Osteoblast (primary cell): ENCODE measurements around the gene FHDC1. TPM values are rescaled to one million over a fixed set of nuclear protein-coding genes. Genes with fewer than 3 reads are reported as not detected.

ENCODE experiments used
- DNase-seq: peaks from one replicate; pipeline ENCODE4 v3.0.0; 2011; ENCODE audit warnings: low spot score, mixed read lengths; ENCODE audit not compliant: insufficient read length; ENCODE audit errors: missing footprints
- H2AFZ ChIP-seq: 2 replicates; pipeline ENCODE4 v1.6.0; 2011; ENCODE audit warnings: mild to moderate bottlenecking, low read length
- H3K27ac ChIP-seq: 2 replicates; pipeline ENCODE4 v1.5.1; 2011; ENCODE audit warnings: mild to moderate bottlenecking, low read depth, low read length, moderate library complexity
- H3K27me3 ChIP-seq: 2 replicates; pipeline ENCODE4 v1.6.0; 2012; ENCODE audit warnings: mild to moderate bottlenecking, control low read depth, inconsistent platforms, low read length, moderate library complexity; ENCODE audit not compliant: insufficient read depth
- H3K36me3 ChIP-seq: 2 replicates; pipeline ENCODE4 v1.5.1; 2011; ENCODE audit warnings: mild to moderate bottlenecking, low read length, control low read depth, moderate library complexity; ENCODE audit not compliant: insufficient read depth
- H3K4me1 ChIP-seq: 2 replicates; pipeline ENCODE4 v1.5.1; 2011; ENCODE audit warnings: mild to moderate bottlenecking, low read length, control low read depth, moderate library complexity; ENCODE audit not compliant: insufficient read depth
- H3K4me2 ChIP-seq: 2 replicates; pipeline ENCODE4 v1.6.0; 2011; ENCODE audit warnings: mild to moderate bottlenecking, low read length; ENCODE audit not compliant: insufficient read depth
- H3K4me3 ChIP-seq: fragments of 200-600 bp; sonication (generic); 3 replicates; pipeline ENCODE4 v1.5.1; 2012; ENCODE audit warnings: mild to moderate bottlenecking, low read length, inconsistent platforms; ENCODE audit not compliant: insufficient read depth
- H3K79me2 ChIP-seq: 2 replicates; pipeline ENCODE4 v1.6.0; 2012; ENCODE audit warnings: mild to moderate bottlenecking, low read length, control low read depth, inconsistent platforms; ENCODE audit not compliant: insufficient read depth
- H3K9me3 ChIP-seq: 2 replicates; pipeline ENCODE4 v1.5.1; 2011; ENCODE audit warnings: low read depth, low read length, control low read depth
- H4K20me1 ChIP-seq: 2 replicates; pipeline ENCODE4 v1.6.0; 2012; ENCODE audit warnings: mild to moderate bottlenecking, low read length, control low read depth; ENCODE audit not compliant: insufficient read depth
- CTCF ChIP-seq: IDR thresholded peaks from 2 replicates; pipeline ENCODE4 v1.5.1; 2011; ENCODE audit warnings: mild to moderate bottlenecking, low read depth, low read length, moderate library complexity; ENCODE audit errors: extremely low read depth
- total RNA-seq: library from RNA; depleted of rRNA; stranded (reverse); fragments of >200 nt; gene quantifications from 2 replicates; pipeline ENCODE4 v1.2.3, GENCODE V29; 2012

Gene FHDC1
- total RNA-seq, 1 donor, result 0.36 TPM

GRCh38 chr4:153024466-153024865 is 88.3 kb downstream of the FHDC1 start:
- no peak overlapping the region for H3K4me2 ChIP-seq
- no peaks in the 10 kb centered on the region for H3K9me3 ChIP-seq
- no peaks in the 10 kb centered on the region for H3K79me2 ChIP-seq
- H3K27ac ChIP-seq, result no peak overlapping the region
- TF ChIP-seq CTCF, result no peak
- H3K4me3 ChIP-seq, result no peak overlapping the region
- H4K20me1 ChIP-seq, result no peaks in the 10 kb centered on the region
- peaks cover 2% of the 10 kb centered on the region for H3K27me3 ChIP-seq
- DNase-seq, result no peak
- H3K4me1 ChIP-seq, result no peaks in the 10 kb centered on the region
- no peak overlapping the region for H2AFZ ChIP-seq
- no peaks in the 10 kb centered on the region for H3K36me3 ChIP-seq

GRCh38 chr4:153025406-153025805 is 89.3 kb downstream of the FHDC1 start:
- no peak overlapping the region for H3K4me3 ChIP-seq
- H4K20me1 ChIP-seq, result no peaks in the 10 kb centered on the region
- H3K36me3 ChIP-seq, result no peaks in the 10 kb centered on the region
- H3K27me3 ChIP-seq, result peaks cover 2% of the 10 kb centered on the region
- TF ChIP-seq CTCF, result no peak
- no peaks in the 10 kb centered on the region for H3K79me2 ChIP-seq
- no peak overlapping the region for H3K27ac ChIP-seq
- no peak overlapping the region for H3K4me2 ChIP-seq
- H2AFZ ChIP-seq, result no peak overlapping the region
- no peak for DNase-seq
- no peaks in the 10 kb centered on the region for H3K4me1 ChIP-seq
- no peaks in the 10 kb centered on the region for H3K9me3 ChIP-seq

DNA sequence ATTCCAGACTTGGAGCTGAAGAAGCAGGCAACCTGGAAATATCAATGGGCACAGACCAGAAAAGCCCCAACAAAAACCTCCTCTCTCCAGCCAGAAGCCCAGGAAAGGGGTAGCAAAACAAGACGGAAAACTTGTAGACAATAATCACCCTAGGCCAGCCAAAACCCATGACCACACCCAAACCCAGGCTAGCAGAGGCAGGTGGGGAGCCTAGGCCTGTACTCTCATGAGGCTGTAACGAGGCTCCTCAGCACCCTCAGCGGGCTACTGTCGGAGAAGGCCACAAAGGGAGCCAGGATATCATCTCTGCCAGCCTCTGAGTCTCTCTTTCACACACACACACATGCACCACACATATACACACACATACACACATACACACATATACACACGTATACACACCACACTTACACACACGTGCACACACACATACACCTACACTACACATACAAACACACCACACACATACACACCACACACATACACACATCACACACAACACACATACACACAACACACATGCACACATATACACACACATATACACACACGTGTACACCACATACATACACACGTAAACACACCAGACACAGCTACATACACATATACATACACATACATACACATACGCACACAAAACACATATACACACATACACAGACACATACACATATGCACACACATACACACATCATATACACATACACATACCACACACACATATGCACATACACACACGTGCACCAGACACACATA is 90.6 kb downstream of the FHDC1 start:
- no peaks in the 10 kb centered on the region for H3K4me1 ChIP-seq
- H3K36me3 ChIP-seq, result no peaks in the 10 kb centered on the region
- no peak for DNase-seq
- H2AFZ ChIP-seq, result no peak overlapping the region
- no peaks in the 10 kb centered on the region for H4K20me1 ChIP-seq
- no peaks in the 10 kb centered on the region for H3K79me2 ChIP-seq
- peaks cover 2% of the 10 kb centered on the region for H3K27me3 ChIP-seq
- no peak for TF ChIP-seq CTCF
- H3K9me3 ChIP-seq, result no peaks in the 10 kb centered on the region
- H3K4me2 ChIP-seq, result no peak overlapping the region
- no peak overlapping the region for H3K27ac ChIP-seq
- no peak overlapping the region for H3K4me3 ChIP-seq

GRCh38 chr4:153027866-153028265 is 91.7 kb downstream of the FHDC1 start:
- no peak overlapping the region for H3K27ac ChIP-seq
- H3K36me3 ChIP-seq, result no peaks in the 10 kb centered on the region
- H3K79me2 ChIP-seq, result no peaks in the 10 kb centered on the region
- DNase-seq, result no peak
- no peak overlapping the region for H3K4me2 ChIP-seq
- H4K20me1 ChIP-seq, result no peaks in the 10 kb centered on the region
- H3K4me3 ChIP-seq, result no peak overlapping the region
- no peaks in the 10 kb centered on the region for H3K9me3 ChIP-seq
- H3K27me3 ChIP-seq, result peaks cover 2% of the 10 kb centered on the region
- TF ChIP-seq CTCF, result no peak
- no peak overlapping the region for H2AFZ ChIP-seq
- H3K4me1 ChIP-seq, result no peaks in the 10 kb centered on the region
